GM18502 (cell line): ENCODE measurements around the gene RPRML.
"Not testable (repeated sequence)": the region's sequence is repeated elsewhere in the genome, so short reads cannot be mapped to it uniquely, and the experiment has no call there.

Source experiments
- ATAC-seq: cut with Tn5 transposase; IDR thresholded peaks from one replicate; pipeline ENCODE4 v1.9.1; 2021; ENCODE audit warnings: mild to moderate bottlenecking; ENCODE audit not compliant: unreplicated experiment, poor library complexity

RPRML gene

DNA sequence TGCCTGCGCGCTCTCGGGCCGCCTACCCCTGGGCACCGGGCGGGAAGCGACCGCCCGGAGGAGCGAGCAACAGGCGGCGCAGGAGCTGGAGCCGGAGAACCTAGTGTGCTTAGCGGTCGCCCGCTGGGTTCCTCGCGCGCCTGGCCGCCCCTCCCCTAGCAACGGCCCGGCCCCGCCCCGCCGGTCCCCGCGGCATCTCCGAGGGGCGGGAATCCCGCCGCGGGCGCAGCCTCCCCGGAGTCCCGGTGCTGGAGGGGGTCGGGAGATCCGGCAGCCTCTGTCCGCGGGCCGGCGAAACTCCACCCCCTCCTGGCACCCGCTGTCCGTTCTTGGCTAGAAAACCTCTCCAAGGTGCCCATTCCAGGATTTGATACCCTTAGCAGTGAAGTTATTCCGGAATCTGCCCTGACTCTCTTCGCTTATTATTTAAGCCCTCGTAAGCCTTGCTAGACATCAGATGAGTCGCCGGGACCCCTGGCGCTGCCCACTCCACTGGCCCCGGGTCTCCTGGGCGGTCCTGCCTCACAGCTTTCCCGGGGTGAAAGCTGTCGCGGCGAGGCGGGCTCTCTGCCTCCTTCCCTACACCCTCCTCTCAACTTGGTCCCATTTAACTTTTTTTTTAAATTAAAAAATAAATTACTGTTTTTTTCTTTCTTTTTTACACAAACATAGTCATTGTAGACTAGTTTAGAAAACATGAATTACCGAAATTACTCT, at the start of gene RPRML:
Gene RPRML (minus strand): TSS at position 107 of the 717 bp plus-strand sequence. CDS start 246 bp downstream, outside the sequence.
- no peak for ATAC-seq

- not testable (repeated sequence) for ATAC-seq
Measured at GRCh38 chr17:47016966-47017365, 37.9 kb upstream of the RPRML start.

GRCh38 chr17:47013341-47013740, 34.3 kb upstream of the RPRML start:
- no peak for ATAC-seq

DNA sequence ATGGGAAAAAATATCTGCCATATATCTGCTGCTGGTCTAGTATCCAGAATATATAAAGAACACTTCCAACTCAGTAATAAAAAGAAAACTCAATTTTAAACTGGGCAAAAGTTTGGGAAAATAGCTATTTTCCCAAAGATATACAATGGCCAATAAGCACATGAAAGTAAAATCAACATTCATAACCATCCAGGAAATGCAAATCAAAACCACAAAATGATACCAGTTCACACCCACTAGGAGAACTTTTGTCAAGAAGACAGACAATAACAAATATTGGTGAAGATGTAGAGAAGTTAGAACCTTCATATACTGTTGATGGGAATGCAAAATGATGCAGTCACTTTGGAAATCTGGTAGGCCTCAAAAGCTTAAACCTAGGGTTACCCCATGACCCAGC, 33.4 kb upstream of the RPRML start:
- no peak for ATAC-seq

DNA sequence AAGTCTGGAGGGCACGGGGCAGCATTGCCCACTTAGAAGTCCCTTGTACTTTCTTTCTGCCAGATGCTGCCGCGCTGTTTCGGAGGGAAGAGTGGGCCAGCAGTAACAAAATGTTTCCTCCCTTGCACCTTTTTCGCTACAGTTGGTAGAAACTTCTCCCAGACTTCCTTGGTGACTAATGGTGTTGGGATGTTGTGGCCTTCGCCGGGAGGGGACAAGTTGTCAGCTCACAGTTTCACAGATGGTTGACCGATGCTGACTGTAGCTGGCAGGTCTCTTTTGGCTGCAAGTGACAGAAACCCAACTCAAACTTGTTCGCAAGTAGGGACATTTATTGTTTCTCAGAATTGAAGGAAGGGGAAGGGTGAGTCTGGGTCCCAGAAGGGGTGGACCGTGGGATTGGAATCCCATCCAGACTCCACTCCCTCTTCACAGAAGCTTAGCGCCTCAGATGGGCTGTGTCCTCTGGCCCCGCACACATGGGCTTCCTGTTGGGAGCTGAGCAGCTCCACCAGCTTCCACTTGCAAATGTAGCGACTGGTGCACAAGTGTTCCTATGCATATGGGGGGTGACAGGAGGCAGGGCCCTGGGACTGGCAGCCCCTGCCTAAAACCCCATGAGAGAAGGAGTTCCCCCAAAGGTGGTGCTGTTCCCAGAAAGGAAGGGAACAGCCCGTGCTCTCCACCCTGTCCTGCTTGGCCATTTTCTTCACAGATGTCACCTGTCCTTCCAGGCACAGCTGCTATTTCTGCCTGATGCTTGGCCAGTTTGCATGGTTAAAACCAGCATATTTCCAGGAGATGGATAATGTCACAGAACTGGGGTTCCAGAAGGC, 30.9 kb upstream of the RPRML start:
- ATAC-seq, result no peak

DNA sequence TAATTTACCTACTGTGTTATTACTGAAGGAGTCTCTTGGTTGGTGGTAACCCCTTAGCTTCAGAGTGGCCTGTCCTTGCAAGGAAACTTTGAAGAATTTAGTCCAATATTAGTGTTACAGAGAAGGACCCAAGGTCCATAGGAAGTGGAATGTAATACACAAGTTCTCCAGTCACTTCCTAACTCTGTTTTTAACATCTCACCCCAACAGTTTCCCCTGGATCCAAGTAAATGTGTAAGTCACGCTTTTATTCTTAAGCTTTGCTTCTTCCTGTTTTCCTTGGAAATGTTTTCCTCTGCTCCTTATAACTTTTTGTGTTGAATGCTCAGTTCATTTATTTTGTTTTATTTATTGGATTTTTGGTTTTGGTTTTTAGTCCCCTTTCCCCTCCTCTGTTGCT, 25.9 kb upstream of the RPRML start:
- ATAC-seq, result no peak

DNA sequence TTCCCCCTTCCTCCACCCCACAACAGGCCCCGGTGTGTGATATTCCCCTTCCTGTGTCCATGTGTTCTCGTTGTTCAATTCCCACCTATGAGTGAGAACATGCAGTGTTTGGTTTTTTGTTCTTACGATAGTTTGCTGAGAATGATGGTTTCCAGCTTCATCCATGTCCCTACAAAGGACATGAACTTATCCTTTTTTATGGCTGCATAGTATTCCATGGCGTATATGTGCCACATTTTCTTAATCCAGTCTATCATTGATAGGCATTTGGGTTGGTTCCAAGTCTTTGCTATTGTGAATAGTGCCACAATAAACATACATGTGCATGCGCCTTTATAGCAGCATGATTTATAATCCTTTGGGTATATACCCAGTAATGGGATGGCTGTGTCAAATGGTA, 24.8 kb upstream of the RPRML start:
- ATAC-seq, result not testable (repeated sequence)

DNA sequence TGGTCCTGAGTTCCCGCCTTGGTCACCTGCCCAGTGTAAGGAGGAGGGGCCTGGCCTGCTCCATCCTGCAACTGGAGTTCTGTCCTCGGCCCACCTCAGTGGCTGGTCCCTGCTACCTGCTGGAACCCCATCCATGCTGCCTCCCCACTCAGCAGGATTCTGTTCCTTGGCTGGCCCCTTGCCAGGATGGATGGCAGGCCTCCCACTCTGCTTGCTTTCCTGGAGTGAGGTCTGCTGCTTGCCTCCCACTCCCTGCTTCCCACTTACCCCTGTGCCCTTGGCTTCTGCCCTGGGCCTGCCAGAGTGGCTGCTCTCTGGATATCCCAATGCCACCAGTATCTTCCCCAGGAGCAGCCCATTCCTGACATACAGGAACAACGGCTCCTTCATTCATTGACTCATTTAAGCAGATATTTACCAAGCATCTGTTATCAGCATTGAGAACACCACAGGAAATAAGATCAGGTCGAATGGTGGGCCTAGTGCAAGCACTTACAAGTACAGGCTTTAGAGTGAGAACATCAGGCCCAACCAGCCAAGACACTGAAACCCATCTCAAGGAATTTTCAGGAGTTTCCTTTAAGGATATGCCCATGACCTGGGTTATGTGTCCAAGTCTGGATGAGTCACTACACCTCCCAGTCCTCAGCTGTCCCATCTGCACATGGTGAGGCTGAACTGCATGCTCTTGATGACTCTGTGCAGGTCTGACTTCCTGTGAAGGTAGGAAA, 17.0 kb upstream of the RPRML start:
- no peak for ATAC-seq

GRCh38 chr17:46994993-46995392, 15.9 kb upstream of the RPRML start:
- ATAC-seq, result no peak

- ATAC-seq, result no peak
Measured at GRCh38 chr17:46991617-46992016, 12.6 kb upstream of the RPRML start.

- no peak for ATAC-seq
Measured at GRCh38 chr17:46989637-46990431, 10.8 kb upstream of the RPRML start.

DNA sequence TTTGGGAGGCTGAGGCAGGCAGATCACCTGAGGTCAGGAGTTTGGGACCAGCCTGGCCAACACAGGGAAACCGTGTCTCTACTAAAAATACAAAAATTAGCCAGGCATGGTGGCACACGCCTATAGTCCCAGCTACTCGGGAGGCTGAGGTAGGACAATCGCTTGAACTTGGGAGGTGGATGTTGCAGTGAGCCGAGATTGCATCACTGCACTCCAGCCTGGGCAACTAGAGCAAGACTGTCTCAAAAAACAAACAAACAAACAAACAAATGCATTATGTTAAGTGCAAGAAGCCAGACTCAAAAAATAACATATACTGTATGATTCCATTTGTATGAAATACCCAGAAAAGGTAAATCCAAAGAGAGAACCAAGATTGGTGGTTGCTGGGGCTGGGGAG, 8.9 kb upstream of the RPRML start:
- not testable (repeated sequence) for ATAC-seq

- no peak for ATAC-seq
Measured at GRCh38 chr17:46986366-46986765, 7.3 kb upstream of the RPRML start.

DNA sequence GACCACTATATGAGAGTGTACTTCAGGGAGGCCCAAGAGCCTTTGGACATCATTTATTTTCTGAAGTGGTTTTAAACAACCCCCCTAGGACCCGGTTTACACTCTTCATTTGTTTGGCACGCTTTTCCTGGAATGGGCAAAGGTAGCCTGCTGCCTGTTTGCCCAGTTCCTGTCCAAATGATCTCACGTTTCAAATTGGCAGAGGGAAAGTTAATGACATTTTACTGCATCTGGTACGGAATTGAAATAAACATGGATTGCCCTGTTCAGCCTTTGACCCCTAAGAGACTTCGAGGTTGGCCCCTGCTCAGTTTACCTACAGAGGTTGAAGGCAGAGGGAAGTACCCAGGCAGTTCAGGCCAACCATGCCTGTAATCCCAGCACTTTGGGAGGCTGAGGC, 5.8 kb upstream of the RPRML start:
- no peak for ATAC-seq

DNA sequence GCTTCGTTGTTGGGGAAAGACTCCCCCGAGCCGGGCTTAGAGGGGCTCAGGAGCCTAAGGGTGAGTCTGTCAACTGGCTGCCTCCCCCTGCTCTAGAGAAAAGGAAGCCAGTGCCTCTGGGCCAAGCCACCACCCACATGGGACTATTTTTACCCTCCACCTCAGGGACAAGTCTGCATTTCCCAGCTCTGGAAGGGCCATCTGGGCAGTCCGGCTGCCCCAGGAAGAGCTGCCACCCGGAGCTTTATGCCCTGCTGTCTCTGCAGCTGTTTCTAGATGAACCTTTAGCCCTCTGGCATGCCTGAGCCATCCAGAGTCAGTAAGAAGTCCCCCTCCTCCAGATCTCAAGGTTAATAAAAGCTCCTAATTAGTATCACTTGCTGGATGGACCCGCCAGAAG, 5.3 kb upstream of the RPRML start:
- ATAC-seq, result no peak

DNA sequence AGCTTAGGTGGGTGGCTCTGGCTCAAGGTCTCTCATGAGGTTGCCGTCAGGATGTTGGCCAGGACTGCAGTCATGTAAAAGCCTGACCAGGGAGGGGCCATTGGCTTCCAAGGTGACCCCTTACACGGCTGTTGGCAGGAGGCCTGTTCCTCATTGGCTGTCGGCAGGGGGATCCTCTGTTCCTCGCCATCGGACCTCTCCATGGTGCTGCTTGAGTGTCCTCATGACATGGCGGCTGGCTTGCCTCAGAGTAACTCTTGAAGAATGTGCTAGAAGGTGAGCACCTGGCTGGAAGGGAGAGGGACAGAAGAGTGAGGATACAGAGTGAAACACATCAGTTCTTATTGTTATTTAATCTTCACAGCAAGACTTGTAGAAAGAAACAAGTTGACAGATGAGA, 4.7 kb upstream of the RPRML start:
- no peak for ATAC-seq

DNA sequence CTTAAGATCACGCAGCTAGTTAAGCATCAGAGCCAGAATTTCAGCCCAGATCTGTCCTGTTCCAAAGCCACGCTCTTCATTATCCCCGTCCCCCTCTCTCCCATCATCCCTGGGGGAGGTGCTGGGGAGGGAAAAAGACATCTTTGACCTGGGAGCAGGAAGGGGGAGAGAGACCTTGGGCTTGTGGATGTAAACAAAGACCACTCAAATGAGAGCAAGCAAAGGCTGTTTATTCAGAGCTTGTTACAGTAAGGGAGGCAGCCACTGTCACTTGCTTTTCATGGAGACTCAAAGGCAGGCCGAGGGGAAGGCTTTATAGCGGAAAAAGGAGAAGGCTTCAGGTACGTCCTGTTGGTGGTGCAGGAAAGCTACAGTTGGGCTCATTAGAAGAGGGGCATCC, 3.5 kb upstream of the RPRML start:
- no peak for ATAC-seq

- ATAC-seq, result no peak
Measured at GRCh38 chr17:46978489-46979146, 435 bp downstream of the RPRML start.

- no peak for ATAC-seq
Measured at GRCh38 chr17:46977750-46978488, 1.1 kb downstream of the RPRML start.
